Astrocyte of the cerebellum (primary cell): ENCODE data around the gene ATXN1.
A peak's percentile ranks its signal among the peaks of the same experiment; 100 is the strongest.

Experiments
- DNase-seq: peaks from one replicate; pipeline ENCODE4 v3.0.0-alpha.2; 2011; ENCODE audit warnings: low read depth
- H3K4me3 ChIP-seq: 2 replicates; pipeline ENCODE4 v1.5.1; 2011; ENCODE audit warnings: mild to moderate bottlenecking, low read depth, low read length, moderate library complexity
- CTCF ChIP-seq: IDR thresholded peaks from 2 replicates; pipeline ENCODE4 v1.5.1; 2012; ENCODE audit warnings: low read length, low read depth, moderate library complexity, mild to moderate bottlenecking; ENCODE audit errors: missing control alignments
- in situ Hi-C: cut with HindIII; loops from 2 replicates; pipeline ENCODE4 v1.10.0; 2017; ENCODE audit warnings: low sequenced_read_pairs

The ATXN1 gene

DNA sequence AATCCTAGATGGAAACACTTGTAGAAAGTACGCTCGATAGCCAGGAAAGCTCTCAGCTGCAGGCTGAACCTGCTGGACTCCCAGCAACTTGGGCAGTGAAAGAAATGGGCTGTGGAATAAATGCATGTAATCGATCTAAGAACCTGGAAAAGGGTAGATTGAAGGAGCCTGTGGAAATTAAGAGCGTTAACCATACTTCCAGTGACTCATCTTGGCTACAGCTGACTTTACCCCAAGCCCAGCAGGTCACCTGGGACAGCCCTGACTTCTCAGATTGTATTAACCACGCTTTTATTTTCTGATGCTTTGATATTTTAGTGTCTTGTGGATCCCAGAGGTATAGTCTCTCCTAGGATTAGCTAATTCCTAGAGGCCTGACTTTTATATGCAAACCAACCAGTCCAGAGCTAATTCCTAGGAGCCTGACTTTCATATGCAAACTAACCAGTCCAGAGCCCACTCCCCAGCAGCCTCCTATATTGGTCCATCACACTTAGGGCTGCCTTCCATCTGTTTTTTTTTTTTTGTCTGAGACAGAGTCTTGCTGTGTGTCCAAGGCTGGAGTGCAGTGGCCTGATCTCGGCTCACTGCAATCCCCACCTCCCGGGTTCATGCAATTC lies 436.5 kb downstream of the ATXN1 start:
- in situ Hi-C loops: no loop called here
- DNase-seq: peak; percentile 69
- no peak for TF ChIP-seq CTCF

DNA sequence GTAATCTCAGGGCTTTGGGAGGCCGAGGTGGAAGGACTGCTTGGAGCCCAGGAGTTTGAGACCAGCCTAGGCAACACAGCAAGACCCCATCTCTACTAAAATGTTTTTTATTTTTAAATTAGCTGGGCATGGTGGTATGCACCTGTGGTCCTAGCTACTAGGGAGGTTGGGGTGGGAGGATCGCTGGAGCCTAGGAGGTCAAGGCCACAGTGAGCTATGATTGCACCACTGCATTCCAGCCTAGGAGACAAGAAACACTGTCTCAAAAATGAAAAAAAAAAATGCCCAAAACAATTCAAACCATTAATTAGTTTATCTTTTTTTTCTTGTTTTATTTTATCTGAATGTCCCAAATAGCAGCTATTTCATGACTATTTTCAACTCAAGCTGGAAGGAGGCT lies 437.1 kb downstream of the ATXN1 start:
- no peak overlapping the region for H3K4me3 ChIP-seq
- no peak for DNase-seq
- in situ Hi-C loops: no loop called here
- no peak for TF ChIP-seq CTCF

More for the DNA sequence above, 436.5 kb downstream of the ATXN1 start:
- H3K4me3 ChIP-seq: no peak overlapping the region

DNA sequence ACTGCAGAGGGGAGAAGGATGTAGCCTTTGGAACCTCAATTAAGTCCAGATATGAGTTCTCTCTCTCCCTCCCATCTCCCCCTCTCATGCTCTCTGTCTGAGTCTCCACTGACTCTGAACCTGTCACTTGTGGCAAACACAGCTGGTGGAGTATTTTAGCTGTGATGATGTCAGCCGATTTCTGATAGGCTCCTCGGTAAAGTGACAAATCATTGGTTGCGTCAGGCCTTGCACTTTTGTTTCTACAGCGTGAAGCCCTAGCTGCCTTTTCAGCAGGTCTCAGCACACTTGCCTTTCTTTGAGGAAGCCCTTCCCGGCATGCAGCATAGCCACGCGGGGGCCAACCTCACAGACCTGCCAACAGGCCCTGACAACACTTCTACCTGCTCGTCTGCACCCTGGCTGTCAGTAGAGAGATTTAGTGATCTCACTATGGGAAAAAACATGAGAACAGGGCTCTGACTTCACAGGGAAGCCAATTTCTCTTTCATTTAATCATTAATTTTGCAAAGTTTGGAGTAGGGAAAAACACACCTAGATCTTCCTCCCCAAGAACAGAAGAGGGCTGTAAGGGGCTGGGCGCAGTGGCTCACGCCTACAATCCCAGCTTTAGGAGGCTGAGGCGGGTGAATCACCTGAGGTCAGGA lies 438.5 kb downstream of the ATXN1 start:
- no peak overlapping the region for H3K4me3 ChIP-seq
- TF ChIP-seq CTCF: no peak
- peak; percentile 59 for DNase-seq
- in situ Hi-C loops: no loop called here

GRCh38 chr6:16321826-16322225 lies 439.4 kb downstream of the ATXN1 start:
- no peak for DNase-seq
- no peak overlapping the region for H3K4me3 ChIP-seq
- in situ Hi-C loops: no loop called here
- TF ChIP-seq CTCF: no peak

DNA sequence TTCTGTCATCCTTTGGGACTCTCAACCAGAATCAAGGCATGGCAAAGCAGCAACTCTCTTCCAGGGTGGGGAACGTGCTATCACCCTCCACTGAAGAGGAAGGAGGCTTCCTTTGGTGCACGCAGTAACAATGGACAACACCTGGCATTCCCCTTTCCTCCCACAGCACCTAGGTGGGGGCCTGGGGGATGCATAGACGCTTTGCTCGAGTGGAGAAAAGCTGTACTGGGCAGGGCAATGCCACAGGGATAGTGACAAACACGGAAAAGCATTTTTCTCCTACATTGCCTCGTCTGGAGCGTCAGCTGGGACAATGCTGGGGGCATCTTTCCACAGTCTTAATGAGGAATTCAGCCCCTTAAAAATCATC lies 439.9 kb downstream of the ATXN1 start:
- no peak for DNase-seq
- in situ Hi-C loops: no loop called here
- no peak overlapping the region for H3K4me3 ChIP-seq

More for the DNA sequence above, 439.9 kb downstream of the ATXN1 start:
- TF ChIP-seq CTCF: no peak
